Osteocyte (in vitro differentiated cells): ENCODE data around the gene TAF6. TPM values are rescaled to one million over a fixed set of nuclear protein-coding genes. Genes with fewer than 3 reads are reported as not detected.
"Not testable (repeated sequence)": the region's sequence is repeated elsewhere in the genome, so short reads cannot be mapped to it uniquely, and the experiment has no call there.

Experiments
- DNase-seq: peaks from one replicate; pipeline ENCODE4 v3.0.0; 2021; ENCODE audit warnings: mixed read lengths; ENCODE audit not compliant: unreplicated experiment; ENCODE audit errors: extremely low spot score
- H3K27ac Mint-ChIP-seq: one replicate; pipeline ENCODE4 v1.8.0; 2021; ENCODE audit warnings: mild to moderate bottlenecking, mixed read lengths; ENCODE audit not compliant: unreplicated experiment
- H3K27me3 Mint-ChIP-seq: one replicate; pipeline ENCODE4 v1.8.0; 2021; ENCODE audit warnings: mixed read lengths; ENCODE audit not compliant: unreplicated experiment
- H3K36me3 Mint-ChIP-seq: one replicate; pipeline ENCODE4 v1.8.0; 2021; ENCODE audit warnings: mixed read lengths; ENCODE audit not compliant: unreplicated experiment
- H3K4me1 Mint-ChIP-seq: one replicate; pipeline ENCODE4 v1.8.0; 2021; ENCODE audit warnings: mixed read lengths; ENCODE audit not compliant: unreplicated experiment
- H3K4me3 Mint-ChIP-seq: one replicate; pipeline ENCODE4 v1.8.0; 2021; ENCODE audit warnings: mild to moderate bottlenecking, moderate library complexity, mixed read lengths; ENCODE audit not compliant: unreplicated experiment
- H3K9me3 Mint-ChIP-seq: one replicate; pipeline ENCODE4 v1.8.0; 2021; ENCODE audit warnings: mixed read lengths; ENCODE audit not compliant: unreplicated experiment
- total RNA-seq: library from RNA; stranded (reverse); gene quantifications from 2 replicates; pipeline ENCODE4 v1.2.1, GENCODE V29; 2021
- TF ChIP-seq, protein P1 (sequence below): fragments of 200-600 bp; sonication (generic); IDR thresholded peaks from 2 replicates; pipeline ENCODE4 v1.5.0; 2021; ENCODE audit warnings: antibody characterized with exemption, mild to moderate bottlenecking, moderate library complexity

Gene TAF6
- total RNA-seq, 1 donor from 2014 or later: 62.8 TPM

DNA sequence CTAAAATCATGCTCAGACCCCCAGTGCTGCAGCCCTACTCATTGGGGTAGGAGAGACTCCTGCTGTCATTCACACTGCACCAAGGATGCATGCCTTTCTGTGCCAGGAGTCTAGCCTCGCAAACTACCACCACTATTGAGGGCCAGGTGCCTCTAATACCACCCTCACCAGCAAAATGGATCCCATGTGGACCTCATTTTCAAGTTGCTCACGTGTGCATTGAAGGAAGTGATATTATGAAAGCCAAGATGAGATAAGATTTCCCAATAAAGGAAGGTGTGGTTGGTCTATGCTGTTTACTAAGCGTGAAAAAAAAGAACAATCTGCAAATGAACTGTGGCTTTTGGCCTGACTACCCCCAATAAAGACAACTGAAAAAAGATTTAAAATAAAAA is 22.4 kb upstream of the TAF6 start:
- DNase-seq: no peak
- peaks cover 14% of the 10 kb centered on the region for H3K27me3 Mint-ChIP-seq
- TF ChIP-seq, protein P1, sequence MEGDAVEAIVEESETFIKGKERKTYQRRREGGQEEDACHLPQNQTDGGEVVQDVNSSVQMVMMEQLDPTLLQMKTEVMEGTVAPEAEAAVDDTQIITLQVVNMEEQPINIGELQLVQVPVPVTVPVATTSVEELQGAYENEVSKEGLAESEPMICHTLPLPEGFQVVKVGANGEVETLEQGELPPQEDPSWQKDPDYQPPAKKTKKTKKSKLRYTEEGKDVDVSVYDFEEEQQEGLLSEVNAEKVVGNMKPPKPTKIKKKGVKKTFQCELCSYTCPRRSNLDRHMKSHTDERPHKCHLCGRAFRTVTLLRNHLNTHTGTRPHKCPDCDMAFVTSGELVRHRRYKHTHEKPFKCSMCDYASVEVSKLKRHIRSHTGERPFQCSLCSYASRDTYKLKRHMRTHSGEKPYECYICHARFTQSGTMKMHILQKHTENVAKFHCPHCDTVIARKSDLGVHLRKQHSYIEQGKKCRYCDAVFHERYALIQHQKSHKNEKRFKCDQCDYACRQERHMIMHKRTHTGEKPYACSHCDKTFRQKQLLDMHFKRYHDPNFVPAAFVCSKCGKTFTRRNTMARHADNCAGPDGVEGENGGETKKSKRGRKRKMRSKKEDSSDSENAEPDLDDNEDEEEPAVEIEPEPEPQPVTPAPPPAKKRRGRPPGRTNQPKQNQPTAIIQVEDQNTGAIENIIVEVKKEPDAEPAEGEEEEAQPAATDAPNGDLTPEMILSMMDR: no peak
- no peaks in the 10 kb centered on the region for H3K9me3 Mint-ChIP-seq
- H3K4me1 Mint-ChIP-seq: no peaks in the 10 kb centered on the region
- no peak overlapping the region for H3K4me3 Mint-ChIP-seq
- no peaks in the 10 kb centered on the region for H3K36me3 Mint-ChIP-seq
- no peak overlapping the region for H3K27ac Mint-ChIP-seq

DNA sequence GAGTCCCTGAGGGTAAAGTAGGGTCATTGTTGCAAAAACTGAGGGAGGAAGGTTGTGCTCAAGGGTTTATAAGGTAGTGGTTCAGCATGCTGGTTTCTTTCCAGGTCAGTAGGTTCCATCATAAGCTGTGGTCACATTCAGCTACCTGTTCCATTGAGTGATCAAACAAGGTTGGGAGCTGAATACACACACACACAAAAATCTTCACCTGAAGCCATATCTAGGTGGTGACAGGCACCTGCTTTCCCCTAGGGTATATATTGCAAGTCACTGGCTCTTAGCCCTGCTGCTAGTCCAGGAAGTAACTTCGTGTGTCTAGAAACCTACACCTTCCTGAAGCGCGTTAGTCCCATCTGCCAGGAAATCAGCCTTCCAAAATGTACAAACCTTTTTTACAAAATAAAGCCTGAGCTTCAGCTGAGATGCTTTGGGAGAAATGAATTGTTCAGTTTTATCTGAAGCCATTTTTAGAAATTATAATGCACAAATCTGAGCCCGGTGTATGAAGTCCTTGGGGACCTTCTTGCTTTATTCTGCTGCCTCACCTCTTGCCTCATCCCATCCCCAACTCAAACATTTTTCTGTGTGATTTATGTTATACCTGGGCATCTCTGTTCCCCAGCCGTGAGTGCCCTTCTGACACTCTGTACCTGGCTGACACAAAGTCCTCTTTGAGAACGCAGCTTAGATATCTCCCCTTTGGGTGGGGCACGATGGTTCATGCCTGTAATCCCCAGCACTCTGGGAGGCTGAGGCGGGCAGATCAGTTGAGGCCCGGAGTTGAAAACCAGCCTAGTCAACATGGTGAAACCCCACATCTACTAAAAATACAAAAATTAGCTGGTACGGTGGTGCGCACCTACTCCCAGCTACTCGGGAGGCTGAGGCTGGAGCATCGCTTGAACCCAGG is 18.9 kb upstream of the TAF6 start:
- no peak overlapping the region for H3K4me3 Mint-ChIP-seq
- no peaks in the 10 kb centered on the region for H3K36me3 Mint-ChIP-seq
- TF ChIP-seq, protein P1: no peak
- no peak for DNase-seq
- H3K27ac Mint-ChIP-seq: no peak overlapping the region
- peaks cover 20% of the 10 kb centered on the region for H3K27me3 Mint-ChIP-seq
- H3K9me3 Mint-ChIP-seq: no peaks in the 10 kb centered on the region
- H3K4me1 Mint-ChIP-seq: no peaks in the 10 kb centered on the region

DNA sequence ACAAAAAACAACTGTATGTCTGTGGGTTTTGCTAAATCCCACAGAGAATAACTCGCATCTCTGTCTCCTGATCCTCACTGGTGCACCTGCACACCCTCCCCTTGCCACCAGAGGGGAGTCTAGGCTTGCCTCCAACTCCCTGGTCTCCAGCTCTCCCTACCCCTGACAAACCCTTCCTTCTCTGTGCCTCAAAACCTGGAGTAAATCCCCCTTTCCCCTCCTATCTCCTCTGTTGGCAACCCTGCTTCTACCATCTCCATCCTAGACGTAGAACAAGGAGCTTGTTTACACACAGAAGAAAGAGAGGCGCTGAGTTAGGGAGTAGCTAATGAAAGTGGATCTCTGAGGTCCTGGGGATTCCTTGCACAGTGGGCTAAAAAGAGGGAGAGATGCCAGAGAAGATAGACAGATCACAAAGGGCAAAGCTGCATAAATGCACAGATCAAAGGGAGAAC is 13.6 kb upstream of the TAF6 start:
- no peak overlapping the region for H3K27ac Mint-ChIP-seq
- DNase-seq: no peak
- H3K4me3 Mint-ChIP-seq: no peak overlapping the region
- peaks cover 6% of the 10 kb centered on the region for H3K27me3 Mint-ChIP-seq
- no peaks in the 10 kb centered on the region for H3K36me3 Mint-ChIP-seq
- H3K4me1 Mint-ChIP-seq: peaks cover 16% of the 10 kb centered on the region
- no peaks in the 10 kb centered on the region for H3K9me3 Mint-ChIP-seq
- TF ChIP-seq, protein P1: peak; percentile 91

DNA sequence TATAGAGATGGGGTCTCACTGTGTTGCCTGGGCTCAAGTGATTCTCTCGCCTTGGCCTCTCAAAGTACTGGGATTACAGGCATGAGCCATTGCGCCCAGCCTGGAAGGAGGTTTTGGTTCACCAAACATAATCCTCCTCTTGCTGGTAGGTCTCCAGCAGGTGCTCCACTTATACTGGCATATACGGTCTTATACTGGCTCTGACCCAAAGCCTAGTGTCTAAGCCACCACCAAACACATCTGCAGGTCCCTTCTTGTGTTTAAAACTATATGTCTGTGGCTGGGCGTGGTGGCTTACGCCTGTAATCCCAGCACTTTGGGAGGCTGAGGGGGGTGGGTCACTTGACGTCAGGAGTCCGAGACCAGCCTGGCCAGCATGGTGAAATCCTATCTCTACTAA is 13.0 kb upstream of the TAF6 start:
- TF ChIP-seq, protein P1: no peak
- Mint-ChIP-seq H3K4me1 (peaks cover 16% of the 10 kb centered on the region), H3K27ac (no peak overlapping the region), H3K36me3 (no peaks in the 10 kb centered on the region), H3K27me3 (peaks cover 6% of the 10 kb centered on the region), H3K9me3 (no peaks in the 10 kb centered on the region), H3K4me3 (no peak overlapping the region)
- no peak for DNase-seq

DNA sequence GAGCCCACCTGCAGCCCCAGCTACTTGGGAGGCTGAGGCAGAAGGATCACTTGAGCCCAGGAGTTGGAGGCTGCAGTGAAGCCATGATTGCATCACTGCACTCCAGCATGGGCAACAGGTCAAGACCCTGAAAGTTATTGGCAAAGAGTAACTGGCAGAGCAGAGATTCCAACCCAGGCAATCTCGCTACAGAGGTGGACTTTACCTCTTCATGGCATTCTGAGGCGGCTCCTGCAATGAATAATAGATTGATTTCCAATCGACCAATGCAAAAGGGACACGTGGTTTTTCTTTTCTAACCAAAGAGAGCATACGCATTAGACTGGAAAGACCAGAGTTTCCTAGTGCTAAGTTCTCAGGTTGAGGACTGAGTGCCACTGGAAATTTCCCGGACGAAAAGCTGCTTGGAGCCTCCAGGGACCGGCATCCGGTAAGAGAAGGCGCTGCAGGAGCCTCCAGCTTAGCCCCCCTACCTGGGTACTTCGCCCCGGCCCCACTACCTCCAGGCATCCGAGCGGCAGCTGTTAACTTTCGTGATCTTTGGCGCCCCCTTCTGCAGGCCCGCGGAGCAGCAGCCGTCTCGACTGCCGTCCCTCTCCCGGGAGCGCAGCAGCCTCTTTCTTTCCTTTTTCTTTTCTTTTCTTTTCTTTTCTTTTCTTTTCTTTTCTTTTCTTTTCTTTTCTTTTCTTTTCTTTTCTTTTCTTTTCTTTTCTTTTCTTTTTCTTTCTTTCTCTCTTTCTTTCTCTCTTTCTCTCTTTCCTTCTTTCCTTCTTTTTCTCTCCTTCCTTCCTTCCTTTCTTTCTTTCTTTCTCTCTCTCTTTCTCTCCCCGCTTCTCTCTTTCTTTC is 11.7 kb upstream of the TAF6 start:
- TF ChIP-seq, protein P1: peak; percentile 94
- H3K9me3 Mint-ChIP-seq: no peaks in the 10 kb centered on the region
- peak; percentile 93 for DNase-seq

DNA sequence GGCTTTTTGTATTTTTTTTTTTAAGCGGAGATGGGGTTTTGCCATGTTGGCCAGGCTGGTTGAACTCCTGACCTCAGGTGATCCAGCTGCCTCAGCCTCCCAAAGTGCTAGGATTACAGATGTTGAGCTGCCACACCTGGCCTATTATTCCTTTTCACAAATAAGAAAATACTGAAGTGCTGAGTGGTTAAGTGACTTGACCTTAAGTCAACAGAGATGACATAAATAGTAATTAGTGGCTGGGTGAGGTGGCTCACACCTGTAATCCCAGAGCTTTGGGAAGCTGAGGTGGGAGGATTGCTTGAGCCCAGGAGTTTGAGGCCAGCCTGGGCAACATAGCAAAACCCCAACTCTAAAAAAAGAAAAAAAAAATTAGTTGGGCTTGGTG is 11.1 kb upstream of the TAF6 start:
- not testable (repeated sequence) for H3K27me3 Mint-ChIP-seq, DNase-seq, H3K4me3 Mint-ChIP-seq, H3K9me3 Mint-ChIP-seq, H3K27ac Mint-ChIP-seq, H3K36me3 Mint-ChIP-seq
- peaks cover 29% of the 10 kb centered on the region for H3K4me1 Mint-ChIP-seq

More for the DNA sequence above, 11.7 kb upstream of the TAF6 start:
- no peaks in the 10 kb centered on the region for H3K36me3 Mint-ChIP-seq
- H3K27ac Mint-ChIP-seq: no peak overlapping the region
- H3K27me3 Mint-ChIP-seq: peaks cover 2% of the 10 kb centered on the region
- no peak overlapping the region for H3K4me3 Mint-ChIP-seq
- peaks cover 24% of the 10 kb centered on the region for H3K4me1 Mint-ChIP-seq
